Superior temporal gyrus (tissue), 1 donor: ENCODE results near the gene SLX4IP.
"Not testable (repeated sequence)": the region's sequence is repeated elsewhere in the genome, so short reads cannot be mapped to it uniquely, and the experiment has no call there.

Source experiments
- DNase-seq: peaks from one replicate; pipeline ENCODE4 v3.0.0-alpha.2; 2016; ENCODE audit errors: extremely low spot score

The SLX4IP gene

GRCh38 chr20:10434832-10435812, at the start of gene SLX4IP:
SLX4IP (plus strand) TSS chr20:10435305; CDS start chr20:10458205, 22,900 bp downstream.
- DNase-seq: peak; percentile 99

DNA sequence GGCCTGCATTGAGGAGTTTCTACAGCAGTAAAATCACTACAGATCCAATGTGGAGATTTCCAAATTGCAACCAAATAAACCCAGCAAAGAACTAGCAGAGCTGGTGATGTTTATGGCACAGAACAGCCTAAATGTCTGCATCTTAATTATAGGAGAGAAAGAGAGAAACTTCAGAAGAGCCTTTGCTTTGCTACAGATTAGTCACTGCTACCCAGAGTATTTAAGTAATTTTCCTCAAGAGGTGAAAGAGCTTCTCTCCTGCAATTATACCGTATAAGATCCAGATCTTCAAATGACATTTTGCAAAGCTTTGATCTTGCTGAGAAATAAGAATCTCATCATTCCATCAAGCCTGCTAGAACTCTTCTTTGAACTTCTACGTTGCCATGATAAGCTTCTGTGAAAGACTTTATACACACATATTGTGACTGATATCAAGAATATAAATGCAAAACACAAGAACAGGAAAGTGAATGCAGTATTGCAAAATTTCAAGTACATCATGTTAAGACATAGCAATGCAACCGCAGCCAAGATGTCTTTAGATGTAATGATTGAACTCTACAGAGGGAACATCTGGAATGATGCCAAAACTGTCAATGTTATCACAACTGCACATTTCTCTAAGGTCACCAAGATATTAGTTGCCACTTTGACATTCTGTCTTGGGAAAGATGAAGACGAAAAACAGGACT, 49.1 kb upstream of the SLX4IP start:
- no peak for DNase-seq

- DNase-seq: no peak
These were observed 47.4 kb upstream of the SLX4IP start for GRCh38 chr20:10387686-10388085.

GRCh38 chr20:10388597-10388996, 46.5 kb upstream of the SLX4IP start:
- no peak for DNase-seq

- no peak for DNase-seq
These were observed 44.4 kb upstream of the SLX4IP start for GRCh38 chr20:10390709-10391108.

DNA sequence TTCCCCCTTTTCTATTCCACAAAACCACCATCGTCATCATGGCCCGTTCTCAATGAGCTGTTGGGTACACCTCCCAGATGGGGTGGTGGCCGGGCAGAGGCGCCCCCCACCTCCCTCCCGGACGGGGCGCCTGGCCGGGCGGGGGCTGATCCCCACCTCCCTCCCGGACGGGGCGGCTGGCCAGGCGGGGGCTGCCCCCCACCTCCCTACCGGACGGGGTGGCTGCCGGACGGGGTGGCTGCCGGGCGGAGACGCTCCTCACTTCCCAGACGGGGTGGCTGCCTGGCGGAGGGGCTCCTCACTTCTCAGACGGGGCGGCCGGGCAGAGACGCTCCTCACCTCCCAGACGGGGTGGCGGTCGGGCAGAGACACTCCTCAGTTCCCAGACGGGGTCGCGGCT, 40.4 kb upstream of the SLX4IP start:
- not testable (repeated sequence) for DNase-seq

GRCh38 chr20:10398834-10399369, 36.2 kb upstream of the SLX4IP start:
- no peak for DNase-seq

DNA sequence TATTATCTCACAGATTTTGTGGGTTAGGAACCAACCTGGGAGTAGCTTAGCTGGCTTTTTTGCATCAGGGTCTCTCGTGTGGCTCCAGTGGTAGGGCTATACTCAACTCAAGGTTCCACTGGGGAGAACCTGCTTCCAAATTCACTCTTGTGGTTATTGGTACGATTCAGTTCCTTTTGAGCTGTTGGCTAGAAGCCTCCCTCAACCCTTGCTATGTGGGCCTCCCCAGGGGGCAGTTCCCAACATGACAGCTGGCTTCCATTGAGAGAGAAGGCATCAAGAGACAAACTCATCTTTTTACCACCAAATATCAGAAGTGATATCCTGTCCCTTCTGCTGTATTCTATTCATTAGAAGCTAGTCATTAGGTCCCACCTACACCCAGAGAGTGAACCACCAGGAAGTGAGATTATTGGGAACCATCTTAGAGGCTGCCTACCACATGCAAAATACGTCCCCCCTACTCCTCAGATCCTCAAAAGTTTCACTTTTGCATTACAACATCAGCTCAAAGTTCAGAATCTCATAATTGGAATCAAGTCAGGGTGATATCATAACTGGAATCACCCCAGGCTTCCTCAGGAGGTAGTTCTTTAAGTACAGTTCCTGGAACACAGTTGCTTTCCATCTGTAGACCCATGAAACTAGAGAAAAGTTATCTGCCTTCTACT, 32.0 kb upstream of the SLX4IP start:
- DNase-seq: no peak

GRCh38 chr20:10404023-10404628, 31.0 kb upstream of the SLX4IP start:
- DNase-seq: no peak

DNA sequence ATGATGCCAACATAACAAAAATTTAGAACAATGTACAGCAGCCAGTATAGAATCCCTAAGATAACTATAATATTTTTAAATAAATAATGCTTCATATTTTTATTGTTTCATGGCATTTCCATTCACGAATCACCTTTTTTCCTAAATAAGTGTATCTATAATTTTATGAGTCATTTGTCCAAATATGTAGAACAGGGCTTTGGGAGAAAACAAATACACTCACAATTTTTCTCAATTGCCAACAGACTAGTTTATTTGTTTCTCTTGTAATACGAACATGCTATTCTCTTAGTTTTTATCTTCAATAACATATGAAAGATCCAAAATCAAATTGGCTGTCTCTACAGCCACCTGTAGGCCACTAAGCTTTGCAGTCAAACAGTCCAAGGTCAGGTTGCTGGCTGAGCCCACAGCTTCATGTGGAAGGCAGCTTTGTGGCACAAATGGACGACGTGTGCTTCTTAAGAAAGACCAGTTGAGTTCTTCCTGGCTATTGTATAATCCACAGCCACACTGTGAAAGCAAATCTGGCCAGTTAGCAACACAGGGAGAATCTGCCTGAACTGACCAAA, 30.1 kb upstream of the SLX4IP start:
- DNase-seq: no peak

- no peak for DNase-seq
These were observed 26.8 kb upstream of the SLX4IP start for GRCh38 chr20:10408108-10408813.

GRCh38 chr20:10411673-10412072, 23.4 kb upstream of the SLX4IP start:
- DNase-seq: no peak

DNA sequence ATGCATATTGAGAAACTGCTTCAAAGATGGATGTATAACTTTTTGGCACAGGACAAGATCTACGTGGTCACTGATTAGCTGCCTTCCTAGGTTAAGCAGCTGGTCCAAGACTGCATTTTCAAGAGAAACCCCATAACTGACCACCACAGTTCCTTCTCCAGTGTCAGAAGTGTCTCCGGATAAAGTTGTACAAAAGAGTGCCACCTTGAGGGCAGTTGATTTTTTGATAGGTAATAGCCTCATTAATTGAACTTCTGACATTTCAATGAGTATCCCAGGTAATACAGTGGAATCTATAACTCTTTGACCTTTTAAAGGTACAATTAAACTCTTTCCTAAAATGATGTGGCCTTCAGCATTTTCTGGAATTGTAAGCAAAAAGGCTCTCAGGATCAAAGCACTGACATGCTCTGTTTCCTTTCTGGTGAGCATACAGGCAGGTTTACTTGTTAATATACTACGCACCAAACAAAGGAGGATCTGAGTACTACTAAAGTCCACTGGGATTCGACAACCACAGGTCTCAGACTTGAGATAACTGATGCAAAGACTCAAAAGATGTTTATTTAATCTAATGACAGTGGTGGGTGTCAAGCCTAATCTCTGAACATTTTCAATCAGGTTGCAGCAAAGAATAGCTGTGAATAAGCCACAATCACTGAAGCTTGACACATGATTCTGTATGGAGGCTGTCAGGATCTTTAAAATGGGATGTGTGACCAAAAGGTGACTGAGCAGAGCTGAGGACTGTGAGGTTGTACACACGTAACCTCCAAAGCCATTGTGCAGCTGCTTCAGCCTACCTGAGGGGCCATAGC, 22.3 kb upstream of the SLX4IP start:
- DNase-seq: no peak

DNA sequence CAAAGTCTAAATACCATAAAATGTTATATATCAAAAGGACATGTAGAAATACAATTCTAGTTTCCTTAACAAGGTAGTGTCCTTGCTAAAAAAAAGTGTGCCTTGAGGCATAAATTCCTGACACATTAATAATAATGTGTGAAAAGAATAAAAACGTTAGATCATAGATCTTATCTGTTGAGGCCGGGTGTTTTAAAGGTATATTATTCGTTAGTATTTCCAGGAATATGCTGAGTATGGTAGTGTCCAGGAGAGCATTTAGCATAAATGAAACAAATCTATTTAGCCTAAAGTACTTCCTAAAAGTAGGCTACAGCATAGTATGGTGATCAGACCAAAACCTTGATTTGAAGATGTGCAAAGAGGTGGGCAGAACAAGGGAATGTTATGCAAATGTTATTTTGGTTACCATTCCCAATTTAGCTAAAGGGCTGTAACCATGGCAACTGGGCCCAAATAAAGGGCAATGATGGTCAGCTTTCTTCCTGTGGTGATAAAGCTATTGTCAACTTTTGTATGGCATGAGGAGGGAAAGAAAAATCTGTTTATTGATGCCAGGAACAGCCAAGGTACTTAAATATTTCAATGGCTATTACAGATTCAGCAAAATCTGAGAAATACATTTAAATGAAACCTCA, 20.0 kb upstream of the SLX4IP start:
- DNase-seq: no peak

GRCh38 chr20:10417218-10417617, 17.9 kb upstream of the SLX4IP start:
- DNase-seq: not testable (repeated sequence)

- DNase-seq: no peak
These were observed 15.5 kb upstream of the SLX4IP start for GRCh38 chr20:10419550-10420133.

DNA sequence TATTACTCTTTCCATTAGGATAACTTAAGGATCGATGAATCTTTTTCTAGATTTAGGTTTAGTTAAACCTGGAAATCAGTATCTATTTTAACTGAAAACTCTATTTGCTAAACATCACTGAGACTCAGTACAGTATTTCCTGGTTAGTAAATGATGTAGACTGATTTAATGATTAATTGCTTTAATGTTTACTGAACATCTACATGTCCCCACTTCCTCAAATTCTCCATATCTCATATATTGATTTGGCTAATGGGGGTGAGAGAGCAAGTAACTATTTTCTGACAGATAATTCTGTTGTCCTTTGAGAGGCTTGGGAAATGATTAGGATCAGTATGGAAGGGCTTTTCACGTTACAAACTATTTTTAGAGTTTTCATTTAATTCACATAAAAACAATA, 11.4 kb upstream of the SLX4IP start:
- DNase-seq: no peak

DNA sequence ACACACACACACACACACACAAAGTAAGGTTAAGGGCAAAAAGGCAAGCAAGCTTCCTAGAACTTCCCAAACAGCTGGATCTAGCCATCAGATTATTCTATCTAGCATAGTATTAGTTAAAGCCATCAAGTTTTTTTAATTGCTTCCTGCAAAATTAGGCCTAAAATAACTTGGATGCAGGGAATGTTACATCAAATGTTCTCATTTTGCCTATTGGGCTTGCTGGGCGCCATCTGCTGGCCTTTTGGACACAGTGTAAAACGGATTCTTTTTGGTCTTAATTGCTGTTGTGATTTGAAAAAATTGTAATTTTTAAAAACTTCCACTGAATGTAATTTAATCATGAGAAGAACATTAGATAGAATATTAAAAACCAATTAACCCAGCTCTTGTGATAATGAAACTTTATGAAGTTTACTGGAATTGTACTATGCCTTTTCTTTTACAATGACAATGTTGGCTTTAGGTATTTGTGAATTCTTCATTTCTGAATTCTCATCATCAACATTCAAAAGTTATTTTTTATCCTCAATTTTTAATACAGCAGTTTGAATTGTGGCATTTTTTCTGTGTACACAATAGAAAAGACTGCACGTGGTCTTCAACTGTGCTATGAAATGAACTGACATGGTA, 7.9 kb upstream of the SLX4IP start:
- peak; percentile 86 for DNase-seq
